ENCODE measurements around the gene KIF26B.

KIF26B gene

GRCh38 chr1:245437369-245438062 is 282.7 kb downstream of the KIF26B start:
- FAIRE-seq = no peak

DNA sequence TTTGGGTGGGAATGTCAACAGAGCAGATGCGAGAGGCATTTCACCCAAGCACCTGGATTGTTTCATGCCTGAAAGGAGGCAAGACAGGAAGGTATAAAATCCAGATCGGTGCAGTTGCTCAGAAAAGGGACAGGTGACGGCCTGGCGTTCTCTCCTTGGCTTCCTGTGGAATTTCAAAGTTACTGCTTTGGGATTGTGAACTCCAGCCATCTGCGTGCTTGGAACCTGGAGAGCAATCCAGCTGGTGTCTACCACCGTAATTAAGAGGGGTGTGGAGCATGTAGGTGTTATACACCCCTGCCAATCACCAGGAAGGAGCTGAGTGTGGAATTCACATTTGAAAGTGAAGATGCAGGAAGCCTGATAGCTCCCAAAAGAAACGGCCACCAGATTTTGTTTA is 286.1 kb downstream of the KIF26B start:
- FAIRE-seq = no peak

- peak; percentile 68 for FAIRE-seq
Measured at GRCh38 chr1:245441689-245442088, 286.9 kb downstream of the KIF26B start.

GRCh38 chr1:245444147-245444828 is 289.5 kb downstream of the KIF26B start:
- FAIRE-seq = no peak

- no peak for FAIRE-seq
Measured at GRCh38 chr1:245444945-245445344, 290.2 kb downstream of the KIF26B start.

DNA sequence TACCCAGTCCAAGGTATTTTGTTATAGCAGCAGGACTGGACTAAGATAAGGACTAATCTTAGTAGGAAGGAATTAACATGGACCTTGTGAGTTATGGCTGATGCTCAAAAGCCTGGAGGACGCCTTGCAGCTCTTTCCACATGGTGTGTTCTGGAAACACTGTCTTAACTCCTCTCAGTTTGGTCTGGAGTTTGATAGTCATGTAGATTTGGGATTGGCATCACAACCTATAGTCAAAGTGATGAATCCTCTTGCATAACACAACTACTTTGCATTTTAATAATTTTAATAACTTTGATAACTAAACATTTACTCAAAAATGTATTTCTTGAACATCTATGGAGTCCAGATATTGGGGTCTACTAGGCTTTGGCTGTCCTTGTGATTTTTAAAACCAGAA is 293.7 kb downstream of the KIF26B start:
- no peak for FAIRE-seq

- no peak for FAIRE-seq
Measured at GRCh38 chr1:245448975-245449431, 294.2 kb downstream of the KIF26B start.

DNA sequence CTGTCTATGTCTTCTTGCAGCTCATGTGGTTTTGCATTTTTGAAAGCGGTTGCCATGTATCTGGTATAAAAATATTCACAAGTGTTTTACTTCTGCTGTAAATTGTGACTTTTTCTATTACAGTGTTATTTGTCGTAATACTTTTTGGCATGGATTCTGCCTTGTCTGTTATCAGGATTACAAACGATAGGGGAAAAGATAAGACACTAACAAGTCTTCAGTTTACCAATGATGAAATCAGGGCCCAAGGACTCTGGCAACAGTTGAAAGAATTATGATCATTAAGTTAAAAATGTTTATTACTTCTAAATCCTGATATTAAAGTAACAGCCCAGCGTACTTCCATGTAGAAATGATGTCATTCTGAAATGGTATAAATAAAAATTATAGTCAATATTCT is 298.8 kb downstream of the KIF26B start:
- FAIRE-seq = no peak

- no peak for FAIRE-seq
Measured at GRCh38 chr1:245454051-245454450, 299.3 kb downstream of the KIF26B start.

GRCh38 chr1:245457562-245457961 is 302.8 kb downstream of the KIF26B start:
- no peak for FAIRE-seq

GRCh38 chr1:245458234-245458633 is 303.4 kb downstream of the KIF26B start:
- no peak for FAIRE-seq

DNA sequence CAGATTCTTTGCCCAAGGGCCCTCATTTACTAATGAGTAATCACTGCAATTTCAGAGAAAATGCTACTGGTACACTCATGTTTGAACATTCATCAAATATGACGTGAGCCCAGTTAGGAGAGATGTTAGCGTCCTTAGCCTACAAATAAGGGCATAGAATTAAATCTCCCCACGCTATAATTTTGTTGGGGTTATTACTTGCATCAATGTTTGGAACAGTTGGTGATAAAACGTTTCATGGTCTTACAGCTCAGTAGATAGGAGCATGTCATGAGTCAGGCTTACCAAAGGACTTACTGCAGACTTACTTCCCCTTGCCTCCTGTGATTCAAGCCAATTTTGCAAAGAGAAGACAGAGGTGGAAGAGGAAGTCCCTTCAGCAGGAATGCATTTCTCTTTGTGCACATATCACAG is 304.0 kb downstream of the KIF26B start:
- FAIRE-seq = no peak

GRCh38 chr1:245459621-245460020 is 304.8 kb downstream of the KIF26B start:
- no peak for FAIRE-seq

- no peak for FAIRE-seq
Measured at GRCh38 chr1:245461681-245462080, 306.9 kb downstream of the KIF26B start.

GRCh38 chr1:245462161-245462560 is 307.4 kb downstream of the KIF26B start:
- FAIRE-seq = no peak

GRCh38 chr1:245463392-245464165 is 308.8 kb downstream of the KIF26B start:
- FAIRE-seq = no peak

- FAIRE-seq = no peak
Measured at GRCh38 chr1:245464290-245464689, 309.5 kb downstream of the KIF26B start.

DNA sequence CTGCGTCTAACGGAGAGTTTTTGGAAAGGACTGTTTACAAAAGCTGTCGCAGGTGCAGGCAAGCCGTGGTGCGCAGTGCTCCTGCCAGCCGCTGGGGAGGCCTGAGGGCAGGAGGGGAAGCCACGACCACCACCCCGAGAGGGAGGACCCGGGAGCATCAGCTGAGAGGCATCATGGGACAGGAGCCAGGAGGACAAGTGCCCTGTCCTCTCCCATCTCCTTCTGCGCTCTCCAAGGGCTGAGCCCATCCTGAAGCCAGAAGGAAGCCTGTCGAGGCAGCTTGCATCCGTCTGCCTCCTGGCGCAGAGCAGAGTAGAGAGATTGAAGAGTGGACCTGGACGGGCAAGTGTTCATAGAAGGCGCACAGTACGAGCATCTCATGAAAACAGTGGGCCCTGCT is 310.9 kb downstream of the KIF26B start:
- FAIRE-seq = no peak

- no peak for FAIRE-seq
Measured at GRCh38 chr1:245466261-245466660, 311.5 kb downstream of the KIF26B start.

- no peak for FAIRE-seq
Measured at GRCh38 chr1:245467804-245468203, 313.0 kb downstream of the KIF26B start.

- FAIRE-seq = no peak
Measured at GRCh38 chr1:245469006-245469405, 314.2 kb downstream of the KIF26B start.

GRCh38 chr1:245469734-245470133 is 314.9 kb downstream of the KIF26B start:
- no peak for FAIRE-seq

DNA sequence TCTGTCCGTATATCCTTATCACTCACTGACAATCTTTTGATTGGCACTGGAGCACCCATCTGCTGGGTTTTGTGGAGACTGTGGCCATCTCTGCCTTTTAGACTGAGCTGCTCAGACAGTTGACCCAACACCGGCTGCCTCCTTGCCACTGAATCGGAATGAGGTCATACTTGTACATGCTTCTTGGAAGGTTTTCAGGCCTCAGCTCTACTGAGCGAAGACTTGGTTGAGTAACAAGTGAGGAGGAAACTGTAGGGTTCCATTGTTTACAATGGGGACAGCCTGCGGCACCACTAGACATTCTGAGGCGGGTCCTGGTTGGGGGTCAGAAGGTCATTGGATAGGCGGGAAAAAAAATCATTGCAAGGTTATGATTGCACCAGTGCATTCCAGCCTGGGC is 320.3 kb downstream of the KIF26B start:
- no peak for FAIRE-seq

All from endometrium (tissue), 2 donors.